ENCODE results near the gene SSNA1. TPM values are rescaled to one million over a fixed set of nuclear protein-coding genes. Genes with fewer than 3 reads are reported as not detected.

The SSNA1 gene
- total RNA-seq, 4 donors from 2014 or later, result 93.5 to 104 (median 99.8) TPM

DNA sequence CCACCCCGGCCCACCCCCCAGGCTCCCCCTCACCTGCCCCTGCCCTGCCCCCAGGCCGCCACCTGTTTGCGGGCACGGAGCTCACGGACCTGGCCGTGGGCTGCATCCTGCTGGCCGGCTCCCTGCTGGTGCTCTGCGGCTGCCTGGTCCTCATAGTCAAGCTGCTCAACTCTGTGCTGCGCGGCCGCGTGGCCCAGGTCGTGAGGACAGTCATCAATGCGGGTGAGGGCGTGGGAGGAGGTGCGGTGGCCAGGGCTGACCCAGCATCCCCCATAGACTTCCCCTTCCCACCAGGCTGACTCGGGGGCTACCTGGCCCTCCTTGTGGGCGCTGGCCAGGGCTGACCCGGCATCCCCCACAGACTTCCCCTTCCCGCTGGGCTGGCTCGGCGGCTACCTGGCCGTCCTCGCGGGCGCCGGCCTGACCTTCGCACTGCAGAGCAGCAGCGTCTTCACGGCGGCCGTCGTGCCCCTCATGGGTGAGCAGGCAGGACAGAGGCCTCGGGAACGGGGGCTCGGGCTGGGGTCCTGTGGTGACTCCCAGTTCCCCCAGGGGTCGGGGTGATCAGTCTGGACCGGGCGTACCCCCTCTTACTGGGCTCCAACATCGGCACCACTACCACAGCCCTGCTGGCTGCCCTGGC is 45.7 kb downstream of the SSNA1 start:
- in situ Hi-C loops (cut with MboI; ENCODE audit: low pct_ligation_motif_present in 1 of 4, low pct_unique_long_range_greater_than_20kb in 1 of 4, low sequenced_read_pairs in 3 of 4) (loop anchor here in 1 of 4 donors (10.0 kb wide), 1 partner anchor 109 kb away; no protein-coding TSS in a partner anchor), intact Hi-C loops (cut with DNase I; ENCODE audit: low total_unique reads) (no loop called here)
- no peak for TF ChIP-seq EP300 (IDR thresholded peaks at IDR 0.05; ENCODE audit: low read depth)
- no peak for TF ChIP-seq POLR2A (IDR thresholded peaks at IDR 0.05)
- no peak for TF ChIP-seq POLR2AphosphoS5 (IDR thresholded peaks at IDR 0.05)
- TF ChIP-seq, protein P1, sequence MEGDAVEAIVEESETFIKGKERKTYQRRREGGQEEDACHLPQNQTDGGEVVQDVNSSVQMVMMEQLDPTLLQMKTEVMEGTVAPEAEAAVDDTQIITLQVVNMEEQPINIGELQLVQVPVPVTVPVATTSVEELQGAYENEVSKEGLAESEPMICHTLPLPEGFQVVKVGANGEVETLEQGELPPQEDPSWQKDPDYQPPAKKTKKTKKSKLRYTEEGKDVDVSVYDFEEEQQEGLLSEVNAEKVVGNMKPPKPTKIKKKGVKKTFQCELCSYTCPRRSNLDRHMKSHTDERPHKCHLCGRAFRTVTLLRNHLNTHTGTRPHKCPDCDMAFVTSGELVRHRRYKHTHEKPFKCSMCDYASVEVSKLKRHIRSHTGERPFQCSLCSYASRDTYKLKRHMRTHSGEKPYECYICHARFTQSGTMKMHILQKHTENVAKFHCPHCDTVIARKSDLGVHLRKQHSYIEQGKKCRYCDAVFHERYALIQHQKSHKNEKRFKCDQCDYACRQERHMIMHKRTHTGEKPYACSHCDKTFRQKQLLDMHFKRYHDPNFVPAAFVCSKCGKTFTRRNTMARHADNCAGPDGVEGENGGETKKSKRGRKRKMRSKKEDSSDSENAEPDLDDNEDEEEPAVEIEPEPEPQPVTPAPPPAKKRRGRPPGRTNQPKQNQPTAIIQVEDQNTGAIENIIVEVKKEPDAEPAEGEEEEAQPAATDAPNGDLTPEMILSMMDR (IDR thresholded peaks at IDR 0.05), result no peak
- no peak overlapping the region for H3K4me3 ChIP-seq
- DNase-seq, result no peak
- no peaks in the 10 kb centered on the region for H3K9me3 ChIP-seq
- WGBS, 2 donors (ENCODE audit: low coverage in 1 of 2), result 25% methylated on average over 26 of the region's 40 CpGs; no CpG with 5 or more reads in 1 of the 2 donors
- H3K4me1 ChIP-seq, result peaks cover 30 to 53% (median 43%) of the 10 kb centered on the region in 4 donors
- peaks cover 59% of the 10 kb centered on the region for H3K27me3 ChIP-seq
- H3K27ac ChIP-seq, result no peak overlapping the region
- H3K36me3 ChIP-seq, result no peaks in the 10 kb centered on the region

- Histone ChIP-seq H3K9me3 (no peaks in the 10 kb centered on the region), H3K4me3 (no peak overlapping the region), H3K27ac (no peak overlapping the region), H3K27me3 (peaks cover 52% of the 10 kb centered on the region), H3K4me1 (peaks cover 37 to 57% (median 45%) of the 10 kb centered on the region in 4 donors), H3K36me3 (no peaks in the 10 kb centered on the region)
- no peak for DNase-seq
- no peak for TF ChIP-seq POLR2AphosphoS5 (IDR thresholded peaks at IDR 0.05)
- TF ChIP-seq POLR2A (IDR thresholded peaks at IDR 0.05), result no peak
- TF ChIP-seq EP300 (IDR thresholded peaks at IDR 0.05; ENCODE audit: low read depth), result no peak
- TF ChIP-seq, protein P1 (IDR thresholded peaks at IDR 0.05), result no peak
- 66 to 80% methylated on average over 2 to 17 of the region's 18 CpGs for WGBS, 2 donors (ENCODE audit: low coverage in 1 of 2)
- in situ Hi-C loops (cut with MboI; ENCODE audit: low pct_ligation_motif_present in 1 of 4, low pct_unique_long_range_greater_than_20kb in 1 of 4, low sequenced_read_pairs in 3 of 4), result loop anchor here in 1 of 4 donors (10.0 kb wide), 1 partner anchor 110 kb away; no protein-coding TSS in a partner anchor
- intact Hi-C loops (cut with DNase I; ENCODE audit: low total_unique reads), result no loop called here
These were observed 46.4 kb downstream of the SSNA1 start for GRCh38 chr9:137234758-137235423.

DNA sequence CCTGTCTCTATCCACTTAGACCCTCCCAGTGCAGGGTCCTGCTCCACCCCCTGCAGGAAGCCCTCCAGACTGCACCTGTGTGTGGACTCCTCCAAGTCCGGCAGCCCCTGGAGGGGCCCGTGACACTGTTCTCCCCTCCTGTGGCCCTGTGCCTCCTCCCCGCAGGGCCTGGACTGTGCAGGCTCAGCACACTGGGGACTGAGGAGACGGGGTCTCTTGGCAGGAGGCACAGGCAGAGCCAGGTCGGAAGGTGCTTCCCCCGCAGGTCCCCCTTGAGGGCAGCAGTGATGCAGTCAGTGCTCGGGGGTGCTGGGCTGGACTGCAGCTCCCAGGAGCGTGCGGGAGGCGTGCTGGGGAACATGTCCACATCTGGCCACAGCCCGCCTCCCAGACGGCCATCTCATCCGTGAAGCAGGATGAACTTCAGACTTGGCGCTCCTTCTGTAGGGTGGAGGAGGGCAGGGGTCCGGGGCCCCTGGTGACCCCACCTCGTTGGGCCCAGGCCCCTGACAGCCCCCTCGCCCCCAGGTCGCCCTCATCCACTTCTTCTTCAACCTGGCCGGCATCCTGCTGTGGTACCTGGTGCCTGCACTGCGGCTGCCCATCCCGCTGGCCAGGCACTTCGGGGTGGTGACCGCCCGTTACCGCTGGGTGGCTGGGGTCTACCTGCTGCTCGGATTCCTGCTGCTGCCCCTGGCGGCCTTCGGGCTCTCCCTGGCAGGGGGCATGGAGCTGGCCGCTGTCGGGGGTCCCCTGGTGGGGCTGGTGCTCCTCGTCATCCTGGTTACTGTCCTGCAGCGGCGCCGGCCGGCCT is 47.2 kb downstream of the SSNA1 start:
- in situ Hi-C loops (cut with MboI; ENCODE audit: low pct_ligation_motif_present in 1 of 4, low pct_unique_long_range_greater_than_20kb in 1 of 4, low sequenced_read_pairs in 3 of 4), result loop anchor here in 1 of 4 donors (10.0 kb wide), 1 partner anchor 111 kb away; no protein-coding TSS in a partner anchor
- Histone ChIP-seq H3K27me3 (peaks cover 44% of the 10 kb centered on the region), H3K27ac (no peak overlapping the region), H3K4me1 (peaks cover 34 to 52% (median 44%) of the 10 kb centered on the region in 4 donors), H3K36me3 (no peaks in the 10 kb centered on the region), H3K4me3 (peak overlapping the region in 1 of 4 donors; percentile 26), H3K9me3 (no peaks in the 10 kb centered on the region)
- intact Hi-C loops (cut with DNase I; ENCODE audit: low total_unique reads), result no loop called here
- 61% methylated on average over 15 of the region's 35 CpGs; no CpG with 5 or more reads in 1 of the 2 donors for WGBS, 2 donors (ENCODE audit: low coverage in 1 of 2)
- no peak for DNase-seq
- TF ChIP-seq EP300 (IDR thresholded peaks at IDR 0.05; ENCODE audit: low read depth) (no peak), POLR2A (IDR thresholded peaks at IDR 0.05) (no peak), POLR2AphosphoS5 (IDR thresholded peaks at IDR 0.05) (no peak)
- TF ChIP-seq, protein P1 (IDR thresholded peaks at IDR 0.05), result no peak
